OCI-LY3 (cell line): Measurements from ENCODE around the gene GSTT2.
A peak's percentile ranks its signal among the peaks of the same experiment; 100 is the strongest.
"Not testable (repeated sequence)": the region's sequence is repeated elsewhere in the genome, so short reads cannot be mapped to it uniquely, and the experiment has no call there.

Source experiments
- H2AFZ ChIP-seq: fragments of 200-600, 300-600 bp; shearing (Covaris generic); 2 replicates; pipeline ENCODE4 v1.6.0; 2014; ENCODE audit warnings: antibody characterized with exemption, low read depth, low read length
- H3K27ac ChIP-seq: fragments of 200-600, 300-600 bp; sonication (generic); 2 replicates; pipeline ENCODE4 v1.5.1; 2014; ENCODE audit warnings: mild to moderate bottlenecking, low read length, moderate library complexity, mixed read lengths
- H3K27me3 ChIP-seq: fragments of 200-600, 300-600 bp; sonication (generic); 2 replicates; pipeline ENCODE4 v1.6.1; 2014; ENCODE audit warnings: low read depth, low read length, mixed read lengths
- H3K36me3 ChIP-seq: fragments of 200-600, 300-600 bp; sonication (generic); replicated peaks from 2 replicates; pipeline ENCODE3; 2014; ENCODE audit warnings: low read depth, low read length, mixed read lengths
- H3K4me1 ChIP-seq: fragments of 300-600, 200-600 bp; sonication (generic); 2 replicates; pipeline ENCODE4 v1.6.1; 2014; ENCODE audit warnings: low read length, mixed read lengths
- H3K4me2 ChIP-seq: fragments of 200-600, 300-600 bp; sonication (generic); 2 replicates; pipeline ENCODE4 v1.6.1; 2014; ENCODE audit warnings: low read length, mixed read lengths
- H3K4me3 ChIP-seq: fragments of 300-600, 200-600 bp; sonication (generic); 2 replicates; pipeline ENCODE4 v1.5.1; 2014; ENCODE audit warnings: antibody characterized with exemption, mild to moderate bottlenecking, low read length, moderate library complexity
- H3K79me2 ChIP-seq: fragments of 300-600, 200-600 bp; shearing (Covaris generic); 2 replicates; pipeline ENCODE4 v1.6.1; 2014; ENCODE audit warnings: mild to moderate bottlenecking, low read length, mixed read lengths
- H3K9ac ChIP-seq: fragments of 300-600, 200-600 bp; shearing (Covaris generic); 2 replicates; pipeline ENCODE4 v1.6.0; 2014; ENCODE audit warnings: mild to moderate bottlenecking, low read length, moderate library complexity
- H3K9me3 ChIP-seq: fragments of 200-600, 300-600 bp; shearing (Covaris generic); 2 replicates; pipeline ENCODE4 v1.6.1; 2014; ENCODE audit warnings: low read length, mixed read lengths; ENCODE audit not compliant: insufficient read depth
- H4K20me1 ChIP-seq: fragments of 200-600, 300-600 bp; sonication (generic); 2 replicates; pipeline ENCODE4 v1.6.1; 2016; ENCODE audit warnings: low read length, mixed read lengths; ENCODE audit not compliant: insufficient read depth
- EZH2phosphoT487 ChIP-seq: fragments of 200-600 bp; shearing (Covaris generic); IDR thresholded peaks from 2 replicates; pipeline ENCODE4 v1.6.1; 2018; ENCODE audit warnings: antibody characterized with exemption, mixed run types, low read depth
- TF ChIP-seq, protein P1 (sequence below): fragments of 200-600, 300-600 bp; sonication (generic); IDR thresholded peaks from 2 replicates; pipeline ENCODE4 v1.5.1; 2014; ENCODE audit warnings: antibody characterized with exemption, low read length, low read depth

Gene GSTT2

GRCh38 chr22:23969071-23969470 is 10.9 kb upstream of the GSTT2 start:
- Histone ChIP-seq H3K79me2 (peaks cover 28% of the 10 kb centered on the region), H3K4me2 (no peak overlapping the region), H3K36me3 (peaks cover 30% of the 10 kb centered on the region), H4K20me1 (peaks cover 7% of the 10 kb centered on the region; the same call in 1 of the 2 replicates), H3K27ac (no peak overlapping the region), H3K4me3 (no peak overlapping the region), H2AFZ (no peak overlapping the region), H3K9ac (no peak overlapping the region), H3K9me3 (no peaks in the 10 kb centered on the region), H3K27me3 (no peaks in the 10 kb centered on the region), H3K4me1 (no peaks in the 10 kb centered on the region)
- TF ChIP-seq, protein P1, sequence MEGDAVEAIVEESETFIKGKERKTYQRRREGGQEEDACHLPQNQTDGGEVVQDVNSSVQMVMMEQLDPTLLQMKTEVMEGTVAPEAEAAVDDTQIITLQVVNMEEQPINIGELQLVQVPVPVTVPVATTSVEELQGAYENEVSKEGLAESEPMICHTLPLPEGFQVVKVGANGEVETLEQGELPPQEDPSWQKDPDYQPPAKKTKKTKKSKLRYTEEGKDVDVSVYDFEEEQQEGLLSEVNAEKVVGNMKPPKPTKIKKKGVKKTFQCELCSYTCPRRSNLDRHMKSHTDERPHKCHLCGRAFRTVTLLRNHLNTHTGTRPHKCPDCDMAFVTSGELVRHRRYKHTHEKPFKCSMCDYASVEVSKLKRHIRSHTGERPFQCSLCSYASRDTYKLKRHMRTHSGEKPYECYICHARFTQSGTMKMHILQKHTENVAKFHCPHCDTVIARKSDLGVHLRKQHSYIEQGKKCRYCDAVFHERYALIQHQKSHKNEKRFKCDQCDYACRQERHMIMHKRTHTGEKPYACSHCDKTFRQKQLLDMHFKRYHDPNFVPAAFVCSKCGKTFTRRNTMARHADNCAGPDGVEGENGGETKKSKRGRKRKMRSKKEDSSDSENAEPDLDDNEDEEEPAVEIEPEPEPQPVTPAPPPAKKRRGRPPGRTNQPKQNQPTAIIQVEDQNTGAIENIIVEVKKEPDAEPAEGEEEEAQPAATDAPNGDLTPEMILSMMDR: no peak
- TF ChIP-seq EZH2phosphoT487: no peak

DNA sequence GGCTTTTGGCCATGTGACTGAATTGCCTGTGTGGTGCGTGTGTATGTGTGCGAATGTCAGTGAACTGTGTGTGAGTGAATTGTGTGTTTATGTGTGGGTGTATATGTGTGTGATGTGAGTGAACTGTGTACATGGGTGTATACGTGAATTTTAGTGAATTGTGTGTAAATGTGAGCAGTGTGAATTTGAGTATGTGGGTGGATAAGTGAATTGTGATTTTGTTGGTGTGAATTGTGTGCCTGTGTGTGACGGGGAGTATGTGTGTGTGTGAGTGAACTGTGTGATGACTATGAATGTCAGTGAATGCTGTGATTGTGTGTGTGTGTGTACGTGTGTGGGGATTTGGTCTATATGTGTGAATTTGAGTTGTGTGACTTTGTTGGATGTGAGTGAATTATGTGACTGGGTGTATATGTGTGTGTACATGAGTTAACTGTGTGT is 9.7 kb upstream of the GSTT2 start:
- Histone ChIP-seq H3K4me2 (no peak overlapping the region), H3K27ac (no peak overlapping the region), H4K20me1 (peaks cover 7% of the 10 kb centered on the region; the same call in 1 of the 2 replicates), H3K9me3 (no peaks in the 10 kb centered on the region), H3K36me3 (peaks cover 30% of the 10 kb centered on the region), H3K79me2 (peaks cover 28% of the 10 kb centered on the region), H3K27me3 (no peaks in the 10 kb centered on the region), H3K9ac (no peak overlapping the region), H3K4me3 (no peak overlapping the region), H2AFZ (no peak overlapping the region), H3K4me1 (no peaks in the 10 kb centered on the region)
- TF ChIP-seq EZH2phosphoT487: no peak
- TF ChIP-seq, protein P1: no peak

DNA sequence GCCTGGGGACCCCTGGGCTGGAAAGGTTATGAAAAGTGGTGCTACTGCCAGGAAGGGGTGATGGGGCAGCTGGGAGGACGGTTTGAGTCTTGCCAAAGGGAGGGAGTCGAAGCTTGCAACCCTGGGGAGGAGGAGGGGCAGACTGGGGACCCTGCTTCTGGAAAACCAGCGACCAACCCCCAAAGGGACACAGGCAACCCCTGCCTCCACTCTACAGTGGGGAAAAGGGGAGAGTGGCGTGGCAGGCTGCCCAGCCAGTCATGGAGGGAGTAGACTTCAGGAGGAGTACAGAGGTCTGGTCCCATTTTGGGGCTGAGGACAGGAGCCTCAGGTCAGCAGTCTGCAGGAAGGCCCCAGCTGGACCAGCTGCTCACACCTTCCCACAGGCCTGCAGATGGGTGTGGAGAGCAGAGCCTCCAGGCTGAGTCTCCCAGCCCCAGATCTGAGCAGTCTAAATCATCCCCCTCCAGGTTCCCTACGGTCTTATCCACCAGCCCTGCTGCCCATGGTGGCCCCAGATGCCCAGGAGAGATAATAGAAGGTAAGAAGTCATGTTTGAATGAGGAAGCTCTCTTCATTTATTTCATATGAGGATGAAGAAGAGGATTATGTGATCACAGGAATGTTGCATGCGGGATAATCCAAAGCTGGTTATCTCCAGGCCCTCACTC is 9.0 kb upstream of the GSTT2 start:
- H4K20me1 ChIP-seq: peaks cover 7% of the 10 kb centered on the region; the same call in 1 of the 2 replicates
- no peaks in the 10 kb centered on the region for H3K27me3 ChIP-seq
- H3K9ac ChIP-seq: no peak overlapping the region
- TF ChIP-seq EZH2phosphoT487: no peak
- TF ChIP-seq, protein P1: no peak
- peaks cover 30% of the 10 kb centered on the region for H3K36me3 ChIP-seq
- no peak overlapping the region for H2AFZ ChIP-seq
- no peaks in the 10 kb centered on the region for H3K9me3 ChIP-seq
- no peak overlapping the region for H3K4me2 ChIP-seq
- no peak overlapping the region for H3K4me3 ChIP-seq
- H3K27ac ChIP-seq: no peak overlapping the region
- no peaks in the 10 kb centered on the region for H3K4me1 ChIP-seq
- peaks cover 28% of the 10 kb centered on the region for H3K79me2 ChIP-seq

- H3K4me3 ChIP-seq, H3K27me3 ChIP-seq, H3K9me3 ChIP-seq, H3K9ac ChIP-seq, H3K4me2 ChIP-seq, H3K4me1 ChIP-seq, H4K20me1 ChIP-seq, H3K27ac ChIP-seq, H2AFZ ChIP-seq: not testable (repeated sequence)
- Histone ChIP-seq H3K79me2 (peaks cover 28% of the 10 kb centered on the region), H3K36me3 (peaks cover 30% of the 10 kb centered on the region)
Observed at GRCh38 chr22:23971927-23972326, 8.0 kb upstream of the GSTT2 start.

DNA sequence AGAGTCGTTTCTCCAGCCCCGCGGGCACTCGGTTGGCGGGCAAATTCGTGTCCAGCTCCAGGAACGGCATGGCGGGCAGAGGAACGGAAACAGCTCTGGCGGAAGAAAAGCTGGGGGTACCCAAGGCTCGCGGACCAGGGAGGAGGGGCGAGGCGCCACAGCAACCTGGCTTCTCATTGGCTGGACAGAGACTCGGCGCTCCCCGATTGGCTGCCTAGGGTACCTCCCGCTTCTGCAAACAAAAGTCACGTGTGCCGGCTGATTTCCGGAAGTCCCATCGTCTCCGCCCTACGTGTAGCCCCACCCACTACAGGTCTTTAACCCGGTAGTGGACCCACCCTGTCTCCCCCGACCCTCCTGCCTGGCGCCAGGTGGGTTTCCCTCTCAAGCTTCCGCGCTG is 5.6 kb upstream of the GSTT2 start, which contains the start of gene DDT:
DDT (minus strand) TSS at position 97 of the 400 bp plus-strand sequence; CDS start at position 70, 27 bp downstream.
- Histone ChIP-seq H3K4me3 (peak within 1 kb of the TSS; percentile 31; the same call in 1 of the 2 replicates), H3K36me3 (peaks cover 26% of the 10 kb centered on the region), H3K79me2 (peaks cover 23% of the 10 kb centered on the region)
- not testable (repeated sequence) for H2AFZ ChIP-seq, H3K9me3 ChIP-seq, H3K9ac ChIP-seq, H3K27me3 ChIP-seq, H3K4me1 ChIP-seq, H4K20me1 ChIP-seq, H3K27ac ChIP-seq, H3K4me2 ChIP-seq

- not testable (repeated sequence) for H3K9me3 ChIP-seq, H3K9ac ChIP-seq, H3K4me2 ChIP-seq, H2AFZ ChIP-seq, H3K4me1 ChIP-seq, H3K27ac ChIP-seq, H3K27me3 ChIP-seq, H4K20me1 ChIP-seq
- Histone ChIP-seq H3K4me3 (peak overlapping the region; percentile 31; the same call in 1 of the 2 replicates), H3K36me3 (peaks cover 21% of the 10 kb centered on the region), H3K79me2 (peaks cover 19% of the 10 kb centered on the region)
Observed at GRCh38 chr22:23974836-23975352, 5.0 kb upstream of the GSTT2 start.

GRCh38 chr22:23977304-23977703 is 2.6 kb upstream of the GSTT2 start:
- not testable (repeated sequence) for H3K27ac ChIP-seq, H2AFZ ChIP-seq, H3K27me3 ChIP-seq, H3K9ac ChIP-seq, H3K4me3 ChIP-seq, H3K79me2 ChIP-seq, H3K4me2 ChIP-seq, H3K4me1 ChIP-seq, H4K20me1 ChIP-seq, H3K9me3 ChIP-seq, H3K36me3 ChIP-seq
